NCI-H2227 (cell line): ENCODE measurements around the gene TMPRSS7.
"Not testable (repeated sequence)": the region's sequence is repeated elsewhere in the genome, so short reads cannot be mapped to it uniquely, and the experiment has no call there.

Experiments
- DNase-seq: peaks from one replicate; lab custom pipeline; 2025; ENCODE audit not compliant: unreplicated experiment; lab: John Stamatoyannopoulos, UW

TMPRSS7 gene

GRCh38 chr3:112056451-112056929, 22.0 kb downstream of the TMPRSS7 start:
- DNase-seq: no peak

DNA sequence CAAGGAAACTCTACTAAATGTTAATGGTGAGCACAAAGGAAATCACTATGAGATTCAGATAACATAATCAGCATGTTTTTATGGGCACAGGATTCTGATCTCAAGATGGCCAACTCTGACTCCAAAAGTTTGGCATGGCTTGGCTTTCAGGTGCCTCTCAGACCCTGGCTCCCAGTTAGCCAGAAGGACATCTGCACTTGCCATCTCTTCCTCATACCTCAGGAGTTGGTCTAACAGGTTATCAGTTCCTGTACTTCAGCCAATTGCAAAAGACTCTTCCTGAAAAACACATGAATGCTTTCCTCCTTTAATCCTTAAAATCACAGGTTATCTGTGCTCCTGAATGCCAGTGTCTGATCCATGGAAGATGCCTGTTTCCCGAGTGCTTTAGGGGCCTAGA, 25.0 kb downstream of the TMPRSS7 start:
- DNase-seq: no peak

DNA sequence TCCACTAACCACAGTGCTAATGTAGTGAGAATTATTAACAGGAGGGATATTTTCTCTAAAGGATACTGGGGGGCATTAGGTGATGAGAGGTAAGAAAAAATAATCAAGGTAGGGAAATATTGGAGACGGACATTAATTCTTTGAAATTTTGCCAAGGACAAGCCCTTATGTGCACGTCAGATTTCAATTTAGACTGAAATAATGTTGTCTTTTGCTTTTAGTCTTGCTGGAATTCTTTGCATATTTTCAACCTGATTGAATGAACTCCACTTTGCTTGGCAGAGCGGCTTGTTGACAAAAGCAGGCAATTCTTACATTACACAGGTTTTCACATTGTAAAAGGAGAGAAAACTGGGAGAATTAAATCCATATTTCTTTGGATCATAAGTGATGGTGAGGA, 26.6 kb downstream of the TMPRSS7 start:
- no peak for DNase-seq

DNA sequence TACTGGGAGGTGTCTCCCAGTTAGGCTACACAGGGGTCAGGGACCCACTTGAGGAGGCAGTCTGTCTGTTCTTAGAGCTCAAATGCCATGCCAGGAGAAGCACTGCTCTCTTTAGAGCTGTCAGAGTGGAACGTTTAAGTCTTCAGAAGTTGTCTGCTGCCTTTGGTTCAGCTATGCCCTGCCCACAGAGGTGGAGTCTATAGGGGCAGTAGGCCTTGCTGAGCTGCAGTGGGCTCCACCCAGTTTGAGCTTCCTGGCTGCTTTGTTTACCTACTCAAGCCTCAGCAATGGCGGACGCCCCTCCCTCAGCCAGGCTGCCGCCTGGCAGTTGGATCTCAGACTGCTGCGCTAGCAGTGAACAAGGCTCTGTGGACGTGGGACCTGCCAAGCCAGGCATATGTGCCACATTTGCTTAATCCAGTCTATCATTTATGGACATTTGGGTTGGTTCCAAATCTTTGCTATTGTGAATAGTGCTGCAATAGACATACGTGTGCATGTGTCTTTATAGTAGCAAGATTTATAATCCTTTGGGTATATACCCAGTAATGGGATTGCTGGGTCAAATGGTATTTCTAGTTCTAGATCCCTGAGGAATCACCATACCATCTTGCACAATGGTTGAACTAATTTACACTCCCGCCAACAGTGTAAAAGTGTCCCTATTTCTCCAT, 38.0 kb downstream of the TMPRSS7 start:
- not testable (repeated sequence) for DNase-seq

DNA sequence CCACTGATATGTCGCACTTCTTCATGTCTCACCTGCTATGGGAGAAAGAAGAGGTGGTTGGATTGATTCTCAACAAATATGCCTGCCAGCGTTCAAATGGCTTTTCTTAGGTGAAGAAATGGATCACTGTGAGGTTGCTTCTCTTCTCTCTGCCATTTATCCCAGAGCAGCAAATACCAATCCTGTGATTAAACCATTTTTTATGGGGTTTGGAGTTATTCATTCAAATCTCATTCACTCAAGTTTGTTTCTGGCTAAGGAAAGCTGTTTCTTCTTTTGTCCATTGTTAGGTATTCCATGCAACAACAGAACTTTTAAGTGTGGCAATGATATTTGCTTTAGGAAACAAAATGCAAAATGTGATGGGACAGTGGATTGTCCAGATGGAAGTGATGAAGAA, 39.5 kb downstream of the TMPRSS7 start:
- DNase-seq: no peak

- no peak for DNase-seq
Measured at GRCh38 chr3:112074616-112075497, 40.3 kb downstream of the TMPRSS7 start.

- DNase-seq: no peak
Measured at GRCh38 chr3:112078125-112079083, 43.9 kb downstream of the TMPRSS7 start.

DNA sequence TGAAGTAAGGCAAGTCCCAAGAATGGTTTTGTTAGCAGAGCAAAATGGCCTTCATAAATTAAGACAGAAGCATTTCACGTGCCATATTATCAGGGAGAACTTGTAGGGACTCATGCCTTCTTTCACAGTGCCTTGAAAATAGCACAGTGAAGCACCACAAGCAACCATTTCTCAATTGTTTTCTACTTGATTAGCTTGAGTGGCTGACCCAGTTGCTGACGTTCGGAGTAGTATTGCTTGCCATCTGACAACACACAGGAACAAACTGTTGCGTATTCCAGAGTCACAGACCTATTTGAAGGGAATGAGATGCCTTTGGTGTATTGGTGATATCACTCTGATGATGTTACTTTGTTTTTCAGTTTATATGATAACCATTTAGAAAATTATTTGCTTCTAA, 48.7 kb downstream of the TMPRSS7 start:
- no peak for DNase-seq

DNA sequence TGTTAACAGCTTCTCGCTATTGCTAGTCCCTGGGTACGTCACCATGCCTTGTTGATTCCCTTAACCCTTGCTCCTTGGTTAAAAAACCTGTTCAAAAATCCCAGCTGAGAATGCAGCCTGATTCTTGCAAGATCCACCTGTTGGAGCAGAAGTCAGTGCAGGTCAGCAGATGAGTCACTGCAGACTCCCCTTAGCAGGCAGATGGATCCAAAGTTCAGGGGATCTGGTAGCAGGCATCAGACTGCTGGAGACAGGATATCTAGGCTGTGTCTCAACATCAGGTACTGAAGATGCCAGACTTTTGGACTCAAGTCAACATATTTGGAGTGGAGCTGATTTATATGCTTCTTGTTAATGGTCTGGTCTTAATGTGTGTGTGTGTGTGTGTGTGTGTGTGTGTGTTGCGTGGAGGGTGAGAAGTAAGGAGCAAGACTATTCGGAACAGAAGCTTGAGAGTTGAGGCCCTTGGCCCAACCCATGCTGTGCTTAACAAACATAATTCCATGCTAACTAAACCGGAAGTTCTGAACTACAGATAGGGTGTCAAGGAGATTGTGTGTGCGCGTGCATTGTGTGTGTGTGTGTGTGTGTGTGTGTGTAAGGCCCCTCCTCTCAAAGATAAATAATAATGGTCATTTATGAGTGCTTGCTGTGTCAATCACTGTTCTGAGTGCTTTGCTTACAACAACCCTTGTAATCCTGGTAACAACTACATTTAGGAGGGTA, 50.6 kb downstream of the TMPRSS7 start:
- no peak for DNase-seq

DNA sequence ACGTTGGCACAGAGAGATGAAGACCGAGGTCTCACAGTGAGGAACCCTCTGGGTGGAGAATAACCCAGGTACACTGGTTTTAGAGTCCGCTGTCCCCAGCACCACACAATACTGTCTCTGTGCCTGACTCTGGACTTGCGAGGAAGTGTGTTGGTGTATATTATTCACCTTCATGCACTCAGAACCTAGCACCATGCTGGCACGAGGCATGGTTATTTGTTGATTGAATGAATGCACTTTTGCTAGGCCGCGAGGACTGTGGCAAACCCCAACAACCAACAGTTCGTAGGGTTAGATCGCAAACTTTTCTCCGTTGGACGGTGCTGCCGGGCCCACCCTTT, 51.2 kb downstream of the TMPRSS7 start:
- DNase-seq: no peak

- peak; percentile 77 for DNase-seq
Measured at GRCh38 chr3:112086076-112086854, 51.7 kb downstream of the TMPRSS7 start, which contains the start of gene C3orf52. Gene C3orf52, plus strand, starts transcription at chr3:112086389. Its CDS starts 19 bp downstream, at chr3:112086408.

GRCh38 chr3:112086875-112087524, 52.5 kb downstream of the TMPRSS7 start:
- no peak for DNase-seq

- no peak for DNase-seq
Measured at GRCh38 chr3:112087746-112088145, 53.2 kb downstream of the TMPRSS7 start.

DNA sequence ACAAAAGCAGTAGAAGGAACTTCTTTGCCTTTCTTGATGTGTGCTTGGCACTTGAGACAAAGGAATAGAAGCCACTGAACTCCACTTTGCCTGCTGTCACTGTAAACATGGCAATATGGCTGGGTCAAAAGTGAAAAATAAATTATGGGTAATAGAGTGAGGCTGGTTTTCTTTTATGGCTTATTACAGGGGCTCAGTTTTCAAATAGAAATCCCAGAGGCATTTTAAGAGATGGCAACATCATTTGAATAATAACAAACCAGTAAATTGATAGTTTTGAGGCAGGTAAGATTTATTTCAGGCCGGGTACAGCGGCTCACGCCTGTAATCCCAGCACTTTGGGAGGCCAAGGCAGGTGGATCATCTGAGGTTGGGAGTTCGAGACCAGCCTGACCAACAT, 54.4 kb downstream of the TMPRSS7 start:
- no peak for DNase-seq

- no peak for DNase-seq
Measured at GRCh38 chr3:112089956-112090886, 55.7 kb downstream of the TMPRSS7 start.

GRCh38 chr3:112090887-112091586, 56.5 kb downstream of the TMPRSS7 start:
- no peak for DNase-seq

DNA sequence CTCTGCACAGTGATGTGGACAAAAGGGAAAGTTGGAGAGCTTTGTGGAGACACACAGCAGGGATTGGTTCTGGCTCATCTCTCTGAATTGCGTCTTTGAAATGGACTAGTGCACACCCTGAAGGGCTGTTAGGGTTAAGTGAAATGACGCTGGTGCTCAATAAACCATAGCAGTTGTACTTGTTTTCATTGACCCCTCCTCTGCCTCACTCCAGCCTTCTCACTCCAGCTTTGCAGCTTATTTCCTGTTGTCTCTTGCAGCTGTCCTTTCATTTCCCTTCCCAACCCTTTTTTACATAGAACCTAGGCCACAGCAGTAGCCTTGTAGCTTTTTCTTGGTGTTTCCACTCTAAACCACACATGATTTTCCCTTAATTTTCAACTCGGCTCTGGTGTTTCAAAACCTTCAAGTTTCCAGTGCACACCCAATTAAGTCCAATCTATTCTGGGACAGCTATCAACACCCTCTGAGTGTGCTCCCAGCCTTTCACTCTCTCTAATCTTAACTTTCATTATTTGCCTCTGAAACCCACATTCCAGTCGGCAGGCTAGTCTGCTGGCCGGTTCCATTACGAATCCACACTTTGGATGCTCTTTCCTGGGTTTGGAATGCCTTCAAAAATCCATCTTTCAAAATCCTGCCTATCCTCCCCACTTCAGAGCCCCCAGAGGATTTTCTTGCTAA, 58.1 kb downstream of the TMPRSS7 start:
- DNase-seq: no peak
